ENCODE results near the gene LRAT.
"Not testable (repeated sequence)": the region's sequence is repeated elsewhere in the genome, so short reads cannot be mapped to it uniquely, and the experiment has no call there.

The LRAT gene

DNA sequence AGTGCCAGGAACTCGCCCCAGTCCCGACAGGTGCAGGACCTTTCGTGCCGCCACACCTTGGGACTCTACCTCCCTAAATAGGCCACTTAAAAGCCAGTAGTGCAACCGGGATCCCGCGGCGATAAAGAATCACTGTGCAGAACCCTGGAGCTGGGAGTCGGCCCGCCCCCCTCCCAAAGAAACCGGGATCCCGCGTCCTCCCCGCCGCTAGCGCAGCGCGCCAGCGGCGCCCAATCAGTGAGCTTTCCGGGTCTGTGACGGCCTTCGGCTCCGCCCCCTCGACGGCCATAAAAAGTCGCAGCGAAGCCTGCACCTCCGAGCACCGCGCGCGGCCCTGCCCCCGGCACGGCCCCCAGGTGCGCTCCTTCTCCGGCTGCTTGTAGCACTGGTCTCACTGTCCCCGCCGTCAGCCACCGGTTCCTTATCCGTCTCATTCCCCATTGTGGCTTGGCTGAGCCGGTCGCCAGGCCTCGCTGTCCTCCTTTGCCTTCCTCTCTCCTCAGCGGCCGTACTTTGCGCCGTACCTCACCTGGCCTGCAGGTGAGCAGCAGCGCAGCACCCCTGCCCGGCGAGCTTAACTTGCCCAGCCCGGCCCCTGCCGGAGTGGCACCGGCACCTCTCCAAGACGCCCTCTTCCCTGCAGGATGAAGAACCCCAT, at the start of gene LRAT:
LRAT (plus strand) TSS at position 318 of the 658 bp plus-strand sequence; CDS start at position 645, 327 bp downstream.
- intact Hi-C loops (cut with DNase I): no loop called here
- DNase-seq: peak; percentile 12 to 78 (median 59)

GRCh38 chr4:154707877-154708276, 35.9 kb upstream of the LRAT start:
- intact Hi-C loops (cut with DNase I): no loop called here
- DNase-seq: peak in 36 of 42 donors; percentile 5 to 74 (median 43)

GRCh38 chr4:154709550-154709949, 34.2 kb upstream of the LRAT start:
- intact Hi-C loops (cut with DNase I): no loop called here
- DNase-seq: no peak

- DNase-seq: no peak
- intact Hi-C loops (cut with DNase I): no loop called here
These were observed 32.3 kb upstream of the LRAT start for GRCh38 chr4:154711522-154711921.

GRCh38 chr4:154714339-154715040, 29.3 kb upstream of the LRAT start:
- DNase-seq: no peak
- intact Hi-C loops (cut with DNase I): no loop called here

GRCh38 chr4:154719087-154719486, 24.7 kb upstream of the LRAT start:
- intact Hi-C loops (cut with DNase I): no loop called here

DNA sequence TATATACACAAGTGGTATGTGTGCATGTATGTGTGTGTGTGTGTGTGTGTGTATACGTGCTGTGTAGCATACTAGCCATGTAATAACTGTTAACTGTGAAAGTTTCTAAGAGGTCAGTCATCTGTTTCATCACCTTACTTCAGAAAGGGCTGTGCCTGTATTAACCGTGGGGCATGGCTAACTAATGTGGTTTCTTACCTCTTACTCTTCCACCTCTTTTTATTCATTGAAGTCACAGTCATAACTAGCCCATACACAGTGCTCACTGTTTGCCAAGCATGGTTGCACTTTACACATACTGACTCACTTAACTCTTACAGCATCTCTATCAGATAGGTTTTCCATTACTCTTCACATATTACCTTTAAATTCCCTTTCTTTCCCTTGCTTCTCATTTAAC, 23.7 kb upstream of the LRAT start:
- no peak for DNase-seq
- intact Hi-C loops (cut with DNase I): no loop called here

More at GRCh38 chr4:154719087-154719486, 24.7 kb upstream of the LRAT start:
- no peak for DNase-seq

- DNase-seq: peak in 20 of 42 donors; percentile 5 to 78 (median 43)
- intact Hi-C loops (cut with DNase I): no loop called here
These were observed 23.1 kb upstream of the LRAT start for GRCh38 chr4:154720618-154721267.

GRCh38 chr4:154722262-154722661, 21.5 kb upstream of the LRAT start:
- intact Hi-C loops (cut with DNase I): no loop called here
- DNase-seq: no peak

DNA sequence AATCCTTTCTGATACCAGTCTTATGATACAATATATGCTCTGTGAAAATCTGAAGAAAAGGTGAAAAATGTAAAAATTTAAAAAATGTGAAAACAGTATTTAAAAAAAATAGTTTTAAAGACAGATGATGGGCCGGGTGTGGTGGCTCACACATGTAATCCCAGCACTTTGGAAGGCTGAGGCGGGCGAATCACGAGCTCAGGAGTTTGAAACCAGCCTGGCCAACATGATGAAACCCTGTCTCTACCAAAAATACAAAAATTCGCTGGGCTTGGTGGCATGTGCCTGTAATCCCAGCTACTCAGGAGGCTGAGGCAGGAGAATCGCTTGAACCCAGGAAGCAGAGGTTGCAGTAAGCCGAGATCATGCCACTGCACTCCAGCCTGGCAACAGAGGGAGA, 20.2 kb upstream of the LRAT start:
- intact Hi-C loops (cut with DNase I); DNase-seq: not testable (repeated sequence)

DNA sequence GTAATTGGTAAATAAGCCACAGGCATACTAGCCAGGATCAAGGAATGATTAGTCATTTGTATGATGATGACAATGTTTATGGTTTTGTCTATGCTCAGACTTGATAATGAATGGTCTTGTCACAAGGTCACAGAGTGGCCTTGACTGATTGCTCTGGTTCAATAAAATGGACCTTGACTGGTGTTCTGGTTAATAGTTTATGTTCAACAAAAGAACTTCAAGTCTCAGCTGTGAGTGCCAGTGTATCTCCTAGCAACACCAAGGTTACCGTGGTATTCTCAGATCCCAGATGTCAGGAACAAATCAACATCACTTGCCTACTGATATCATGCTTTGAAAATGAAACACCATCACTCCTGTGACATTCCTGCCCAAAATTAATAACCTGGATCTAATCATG, 16.3 kb upstream of the LRAT start:
- intact Hi-C loops (cut with DNase I): no loop called here

DNA sequence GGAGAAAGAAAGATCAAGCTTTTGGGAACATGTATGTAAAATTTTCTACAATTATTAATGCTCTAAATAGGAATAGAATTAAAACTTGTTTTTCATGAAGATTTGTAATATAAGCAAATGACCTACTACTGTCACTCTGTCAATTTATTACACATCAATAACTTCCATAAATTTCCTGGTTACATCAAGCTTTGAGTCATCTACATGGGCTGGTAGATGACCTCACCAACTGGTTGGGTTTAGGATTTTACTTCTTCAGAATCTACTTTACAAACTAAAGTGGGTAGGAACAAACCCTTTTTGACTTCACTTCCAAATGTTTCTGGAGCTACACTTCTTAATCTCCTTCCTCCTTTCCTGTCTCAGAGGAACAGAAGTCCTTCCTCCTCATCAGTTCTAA, 12.0 kb upstream of the LRAT start:
- intact Hi-C loops (cut with DNase I): no loop called here
- no peak for DNase-seq

More for the DNA sequence above, 16.3 kb upstream of the LRAT start:
- DNase-seq: no peak

GRCh38 chr4:154732669-154733068, 11.1 kb upstream of the LRAT start:
- no peak for DNase-seq
- intact Hi-C loops (cut with DNase I): no loop called here

- no peak for DNase-seq
- intact Hi-C loops (cut with DNase I): no loop called here
These were observed 7.0 kb upstream of the LRAT start for GRCh38 chr4:154736770-154737169.

DNA sequence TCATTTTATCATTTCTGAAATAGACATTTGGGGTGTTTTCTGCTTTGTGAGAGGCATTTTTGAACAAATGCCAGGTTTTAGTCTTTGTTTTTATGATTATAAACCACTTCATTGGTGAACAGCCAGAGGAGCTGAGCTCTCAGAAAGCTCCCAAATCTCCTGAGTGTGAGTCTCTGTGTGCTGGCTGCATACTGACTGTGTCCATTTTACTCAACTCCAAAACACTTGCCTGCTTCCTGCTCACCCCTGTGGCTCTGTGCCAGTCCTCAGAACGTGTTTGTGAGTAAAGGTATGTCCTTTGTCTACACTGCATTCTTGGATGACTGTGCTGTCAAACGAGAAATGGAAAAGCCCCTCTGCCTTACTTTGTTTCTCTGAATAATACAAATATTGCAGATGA, 5.4 kb upstream of the LRAT start:
- intact Hi-C loops (cut with DNase I): no loop called here
- DNase-seq: no peak

- no peak for DNase-seq
- intact Hi-C loops (cut with DNase I): no loop called here
These were observed 4.7 kb upstream of the LRAT start for GRCh38 chr4:154739111-154739510.

- no peak for DNase-seq
- intact Hi-C loops (cut with DNase I): no loop called here
These were observed 3.3 kb upstream of the LRAT start for GRCh38 chr4:154740462-154740861.

- no peak for DNase-seq
- intact Hi-C loops (cut with DNase I): no loop called here
These were observed 2.6 kb upstream of the LRAT start for GRCh38 chr4:154741131-154741665.

DNA sequence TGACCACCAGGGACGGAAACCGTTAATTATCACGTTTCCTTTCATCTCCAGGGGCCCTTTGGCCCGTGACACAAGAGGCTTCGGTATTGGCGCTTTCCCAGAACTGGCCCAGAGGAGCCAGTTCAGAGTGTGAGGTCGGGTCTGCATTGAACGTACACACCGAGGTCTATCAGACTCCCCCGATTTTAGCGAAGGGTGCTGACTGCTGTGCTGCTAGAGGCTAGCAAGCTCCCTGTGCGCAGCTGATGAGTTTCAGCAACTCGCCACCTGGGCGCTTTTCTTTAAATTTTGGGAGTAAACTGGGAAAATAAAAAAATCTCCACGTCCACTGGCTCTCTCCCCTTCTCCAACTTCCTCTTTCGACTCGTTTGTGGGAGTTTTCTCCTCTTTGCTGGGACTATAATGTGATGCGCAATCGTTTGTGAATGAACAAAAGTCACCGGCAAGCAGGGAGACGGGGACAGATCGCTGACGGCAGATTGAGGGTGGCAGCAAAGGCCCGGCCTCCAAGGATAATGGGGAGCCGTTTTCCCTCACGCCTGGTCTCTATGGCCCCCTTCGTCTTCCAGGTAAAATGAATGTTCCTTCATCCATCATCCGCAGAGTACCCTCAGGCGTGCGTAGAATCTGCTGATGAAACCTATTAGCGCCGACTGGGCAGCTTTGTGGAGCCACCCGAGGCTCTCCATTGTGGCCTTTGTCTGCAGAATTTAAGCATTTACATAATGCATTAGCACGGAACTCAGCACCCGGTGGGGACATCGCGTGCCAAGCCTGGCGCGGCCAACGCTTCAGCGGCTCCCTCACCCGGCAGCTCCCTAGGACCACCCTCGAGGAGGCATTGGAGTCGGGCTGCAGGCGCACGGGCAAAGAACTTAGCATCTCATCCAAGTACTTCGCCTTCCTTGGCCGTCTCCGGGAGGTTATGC, 1.6 kb upstream of the LRAT start:
- intact Hi-C loops (cut with DNase I): no loop called here
- DNase-seq: peak in 29 of 42 donors; percentile 2 to 66 (median 43)

Measured in head of caudate nucleus (tissue), 42 donors.